NCI-H1436 (cell line): ENCODE measurements around the gene RPL36A.

Experiments
- DNase-seq: peaks from one replicate; lab custom pipeline; 2025; lab: John Stamatoyannopoulos, UW

RPL36A gene

DNA sequence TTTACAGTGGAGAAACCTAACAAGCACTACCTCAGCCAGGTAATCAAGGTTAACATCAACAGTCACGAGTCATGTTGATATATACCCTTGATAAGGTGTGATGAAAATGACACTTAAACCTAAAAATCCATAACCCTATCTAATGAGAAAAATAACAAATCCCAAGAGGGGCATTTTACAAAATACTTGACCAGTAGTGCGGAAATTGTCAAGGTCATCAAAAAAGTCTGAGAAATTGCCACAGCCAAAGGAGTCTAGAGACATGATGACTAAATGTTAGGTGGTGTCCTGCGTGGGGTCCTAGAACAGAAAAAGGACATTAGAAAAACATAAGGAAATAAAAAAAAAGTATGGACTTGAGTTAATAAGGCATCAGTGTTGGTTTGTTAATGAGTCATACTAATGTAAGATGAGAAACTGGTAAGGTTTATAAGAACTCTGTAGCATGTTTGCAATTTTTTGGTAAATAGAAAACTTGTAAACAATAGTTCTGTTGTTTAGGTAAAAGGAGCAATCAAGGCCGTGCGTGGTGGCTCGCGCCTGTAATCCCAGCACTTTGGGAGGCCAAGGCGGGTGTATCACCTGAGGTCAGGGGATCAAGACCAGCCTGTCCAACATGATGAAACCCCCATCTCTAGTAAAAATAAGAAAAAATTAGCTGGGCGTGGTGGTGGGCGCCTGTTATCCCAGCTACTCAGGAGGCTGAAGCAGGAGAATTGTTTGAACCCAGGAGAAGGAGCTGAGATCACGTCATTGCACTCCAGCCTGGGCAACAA lies 2.9 kb downstream of the RPL36A start:
- DNase-seq: no peak

DNA sequence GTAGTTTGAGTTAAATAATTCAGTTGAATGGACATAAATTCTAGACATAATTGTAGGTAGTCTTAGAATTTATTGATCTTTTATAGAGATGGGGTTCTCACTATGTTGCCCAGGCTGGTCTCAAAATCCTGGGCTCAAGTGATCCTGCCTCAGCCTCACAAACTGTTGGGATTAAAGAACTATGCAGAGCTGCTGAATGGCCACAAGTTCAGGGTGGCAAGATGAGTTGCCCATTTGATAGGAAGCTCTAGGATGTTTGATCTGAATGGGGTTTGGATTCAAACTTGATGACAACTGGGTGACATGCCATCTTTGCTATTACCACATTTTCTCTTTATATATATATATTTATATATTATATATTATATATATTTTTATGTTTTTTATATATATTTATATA lies 3.6 kb downstream of the RPL36A start:
- DNase-seq: no peak

DNA sequence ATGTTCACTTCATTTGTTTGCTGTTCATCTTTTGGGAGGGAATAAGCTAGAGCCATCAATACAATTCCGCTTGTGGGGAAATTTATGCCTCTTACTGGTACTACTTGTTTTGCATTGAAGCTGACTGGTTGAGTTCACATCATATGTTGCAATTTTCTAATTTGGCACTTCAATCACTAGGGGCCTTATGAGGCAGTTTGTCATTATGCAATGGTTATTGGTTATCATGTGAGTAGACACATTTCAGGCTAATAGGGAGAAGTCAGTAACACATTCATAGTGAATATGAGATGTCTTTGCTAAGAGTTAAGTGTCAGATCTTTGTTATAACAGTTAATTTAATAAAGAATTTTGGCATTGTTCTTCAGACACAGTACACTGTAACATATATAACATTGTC lies 5.0 kb downstream of the RPL36A start:
- no peak for DNase-seq

DNA sequence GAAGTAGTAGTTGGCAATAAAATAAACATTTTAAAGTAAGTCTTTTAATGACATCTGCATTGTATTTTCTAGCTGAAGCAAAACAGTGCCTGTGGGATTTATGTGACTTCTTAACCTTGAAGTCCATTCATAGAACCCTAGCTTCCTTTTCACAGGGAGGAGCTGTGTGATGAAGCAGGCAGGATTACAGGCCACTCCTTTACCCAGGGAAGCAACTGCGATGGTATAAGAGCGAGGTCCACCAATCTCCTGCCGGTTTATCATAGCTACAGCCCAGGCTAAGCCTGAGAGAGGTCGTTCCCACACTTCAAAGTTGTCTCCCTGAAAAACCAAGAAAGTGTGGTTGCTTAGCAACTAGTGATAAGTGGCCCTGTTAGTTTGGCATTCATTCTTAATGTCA lies 7.0 kb downstream of the RPL36A start:
- DNase-seq: no peak

DNA sequence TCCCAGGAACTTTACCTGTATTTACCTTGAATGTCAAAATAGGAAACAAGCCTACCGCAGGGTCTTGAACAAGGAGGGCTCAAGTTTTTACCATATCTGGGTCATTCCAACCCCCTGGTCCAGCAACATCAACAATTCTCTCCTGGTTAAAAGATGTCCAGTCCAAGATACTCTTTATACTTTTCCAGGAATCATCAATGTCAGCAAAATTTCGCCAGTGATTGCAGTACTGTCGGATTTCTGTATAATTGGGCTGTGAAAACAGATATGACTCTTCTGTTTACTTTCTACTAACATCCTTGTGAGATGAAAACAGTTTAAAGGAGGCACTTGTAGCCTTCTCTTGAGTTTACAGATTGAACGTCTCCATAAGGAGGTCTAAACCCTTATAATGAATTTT lies 7.9 kb downstream of the RPL36A start:
- DNase-seq: no peak

DNA sequence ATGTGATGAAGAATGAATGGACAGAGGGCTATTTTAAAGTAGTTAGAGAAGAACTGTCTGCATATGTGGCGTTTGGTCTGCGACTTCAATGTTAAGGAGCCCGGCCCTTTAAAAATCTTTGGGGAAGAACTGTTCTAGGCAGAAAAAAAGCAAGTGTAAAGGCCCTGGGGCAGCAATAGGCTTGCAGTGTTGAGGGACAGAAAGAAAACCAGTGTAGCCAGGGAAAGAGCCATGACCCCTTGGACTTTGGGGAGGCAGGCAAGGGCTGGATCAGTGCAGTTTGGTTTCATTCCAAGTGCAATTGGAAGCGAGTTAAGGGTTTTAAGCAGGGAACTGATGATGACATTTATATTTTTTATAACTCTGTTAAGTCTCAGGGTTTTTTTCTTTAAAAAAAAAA lies 9.0 kb downstream of the RPL36A start:
- DNase-seq: no peak

DNA sequence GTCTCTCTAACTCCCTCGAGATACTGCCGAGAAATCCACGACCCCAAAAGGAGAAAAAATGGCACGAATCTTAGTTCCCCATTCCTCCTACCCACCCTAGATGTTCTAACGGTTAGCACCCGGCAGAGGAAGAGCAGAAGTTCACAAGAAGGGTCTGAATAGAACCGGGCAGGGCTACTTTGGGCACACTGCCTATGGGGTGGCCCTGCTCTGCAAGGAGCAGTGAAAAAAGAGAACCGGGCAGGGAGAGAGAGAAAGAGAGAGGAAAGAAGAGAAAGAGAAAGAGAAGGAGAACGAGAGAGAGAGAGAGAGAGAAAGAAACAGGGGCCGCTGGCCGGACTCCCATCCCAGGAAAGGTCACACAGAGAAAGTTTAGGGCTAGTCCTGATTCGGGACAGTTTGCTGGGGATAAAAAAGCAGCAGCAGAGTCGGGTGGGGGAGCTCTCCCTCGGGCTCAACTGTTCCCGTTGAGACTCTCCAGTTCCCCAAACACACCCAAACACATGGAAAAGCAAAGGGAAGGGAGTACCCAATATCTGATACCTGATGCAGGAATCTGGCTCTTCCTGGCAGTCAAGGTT lies 16.4 kb downstream of the RPL36A start:
- no peak for DNase-seq

DNA sequence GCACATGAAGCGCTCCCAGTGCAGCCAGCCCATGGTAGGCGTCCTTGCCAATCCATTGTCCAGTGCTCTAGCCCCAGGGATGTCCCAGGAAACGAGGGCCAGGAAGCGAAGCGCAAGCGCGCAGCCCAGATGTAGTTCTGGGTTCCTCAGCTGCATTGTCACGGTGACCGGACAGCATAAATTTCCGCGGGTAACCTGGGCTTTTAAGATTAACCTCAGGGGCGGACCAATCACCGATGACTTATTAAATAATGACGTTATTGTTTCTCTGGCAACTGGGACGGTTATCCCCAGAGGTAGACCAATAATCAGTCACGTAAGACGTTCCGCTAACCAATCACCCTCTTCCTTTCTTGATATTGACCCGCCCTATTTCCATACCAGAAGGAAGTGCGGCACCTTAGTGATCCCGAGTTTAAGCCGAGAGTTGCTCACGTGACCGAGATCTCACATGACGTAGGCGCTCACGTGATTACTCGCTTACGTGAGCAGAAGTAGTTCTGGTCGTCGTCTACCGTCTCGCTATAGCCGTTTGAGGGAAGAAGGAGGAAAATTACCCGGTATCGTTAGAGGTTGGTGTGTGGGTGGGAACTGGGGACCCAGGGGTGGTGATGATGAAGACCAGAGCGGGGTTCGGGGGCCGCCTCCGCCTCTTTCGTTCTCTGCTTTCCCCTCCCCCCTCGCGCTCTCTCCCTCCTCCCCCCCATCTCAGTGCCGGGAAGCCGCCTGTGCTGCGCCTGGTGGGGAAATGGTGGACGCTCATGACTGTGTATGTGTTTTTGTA lies 17.1 kb downstream of the RPL36A start, which contains the start of the genes GLA and HNRNPH2:
GLA (minus strand) TSS at position 178 of the 784 bp plus-strand sequence; CDS start at position 156, 22 bp downstream.
HNRNPH2 (plus strand) TSS at position 475 of the 784 bp plus-strand sequence. CDS start 3,767 bp downstream, outside the sequence.
- DNase-seq: peak; percentile 99

DNA sequence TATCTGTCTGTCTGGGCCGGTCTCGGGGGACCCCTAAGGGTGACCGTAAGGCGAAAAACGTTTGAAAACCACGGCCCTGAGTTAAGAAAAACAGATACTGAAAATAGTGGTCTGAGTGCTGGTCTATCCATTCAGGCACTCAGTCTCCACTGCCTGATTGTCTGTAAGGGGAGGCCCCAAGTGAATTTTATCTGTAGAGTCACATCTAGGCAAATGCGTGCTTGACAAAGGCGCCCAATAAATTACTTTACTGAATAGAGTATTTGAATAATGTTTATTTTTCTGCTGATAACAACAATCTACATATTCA lies 17.7 kb downstream of the RPL36A start:
- no peak for DNase-seq

DNA sequence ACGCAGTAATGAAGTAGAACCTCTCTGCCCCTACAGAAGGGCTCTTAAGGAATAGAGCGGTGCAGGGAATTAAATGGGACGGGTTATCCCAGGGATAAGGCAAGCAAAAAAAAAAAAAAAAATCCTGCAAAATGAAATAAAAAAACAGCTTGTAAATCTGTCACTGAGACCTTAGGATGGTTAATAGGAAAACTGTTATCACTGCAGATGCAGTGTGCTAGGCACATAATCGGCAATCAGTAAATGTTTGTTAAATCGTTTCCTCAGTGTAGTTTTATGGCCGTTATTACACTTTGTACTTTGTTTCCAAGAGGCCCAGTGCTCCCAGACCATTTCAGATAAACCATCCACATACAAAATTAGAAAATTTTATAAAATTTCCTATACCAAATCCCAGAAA lies 18.2 kb downstream of the RPL36A start:
- no peak for DNase-seq

DNA sequence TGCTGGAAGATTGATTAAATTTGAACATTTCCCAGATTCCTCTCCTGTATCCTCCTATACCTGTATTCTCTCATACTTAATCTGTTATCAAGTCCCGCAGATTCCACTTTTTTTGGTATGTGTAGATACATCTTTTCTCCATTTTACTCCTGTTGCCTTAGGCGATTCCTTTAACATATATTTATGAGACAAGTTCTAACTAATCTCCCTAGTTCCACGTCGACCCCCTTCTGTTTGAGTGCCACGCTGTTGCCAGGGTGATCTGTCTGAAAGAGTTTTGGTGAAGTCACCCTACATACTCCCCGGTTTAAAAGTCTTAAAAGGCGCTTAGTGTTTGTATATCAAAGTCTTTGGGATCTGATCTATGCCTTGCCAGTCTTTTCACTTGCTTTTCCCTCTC lies 19.6 kb downstream of the RPL36A start:
- DNase-seq: no peak

DNA sequence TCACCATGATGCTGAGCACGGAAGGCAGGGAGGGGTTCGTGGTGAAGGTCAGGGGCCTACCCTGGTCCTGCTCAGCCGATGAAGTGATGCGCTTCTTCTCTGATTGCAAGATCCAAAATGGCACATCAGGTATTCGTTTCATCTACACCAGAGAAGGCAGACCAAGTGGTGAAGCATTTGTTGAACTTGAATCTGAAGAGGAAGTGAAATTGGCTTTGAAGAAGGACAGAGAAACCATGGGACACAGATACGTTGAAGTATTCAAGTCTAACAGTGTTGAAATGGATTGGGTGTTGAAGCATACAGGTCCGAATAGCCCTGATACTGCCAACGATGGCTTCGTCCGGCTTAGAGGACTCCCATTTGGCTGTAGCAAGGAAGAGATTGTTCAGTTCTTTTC lies 21.2 kb downstream of the RPL36A start:
- DNase-seq: no peak

DNA sequence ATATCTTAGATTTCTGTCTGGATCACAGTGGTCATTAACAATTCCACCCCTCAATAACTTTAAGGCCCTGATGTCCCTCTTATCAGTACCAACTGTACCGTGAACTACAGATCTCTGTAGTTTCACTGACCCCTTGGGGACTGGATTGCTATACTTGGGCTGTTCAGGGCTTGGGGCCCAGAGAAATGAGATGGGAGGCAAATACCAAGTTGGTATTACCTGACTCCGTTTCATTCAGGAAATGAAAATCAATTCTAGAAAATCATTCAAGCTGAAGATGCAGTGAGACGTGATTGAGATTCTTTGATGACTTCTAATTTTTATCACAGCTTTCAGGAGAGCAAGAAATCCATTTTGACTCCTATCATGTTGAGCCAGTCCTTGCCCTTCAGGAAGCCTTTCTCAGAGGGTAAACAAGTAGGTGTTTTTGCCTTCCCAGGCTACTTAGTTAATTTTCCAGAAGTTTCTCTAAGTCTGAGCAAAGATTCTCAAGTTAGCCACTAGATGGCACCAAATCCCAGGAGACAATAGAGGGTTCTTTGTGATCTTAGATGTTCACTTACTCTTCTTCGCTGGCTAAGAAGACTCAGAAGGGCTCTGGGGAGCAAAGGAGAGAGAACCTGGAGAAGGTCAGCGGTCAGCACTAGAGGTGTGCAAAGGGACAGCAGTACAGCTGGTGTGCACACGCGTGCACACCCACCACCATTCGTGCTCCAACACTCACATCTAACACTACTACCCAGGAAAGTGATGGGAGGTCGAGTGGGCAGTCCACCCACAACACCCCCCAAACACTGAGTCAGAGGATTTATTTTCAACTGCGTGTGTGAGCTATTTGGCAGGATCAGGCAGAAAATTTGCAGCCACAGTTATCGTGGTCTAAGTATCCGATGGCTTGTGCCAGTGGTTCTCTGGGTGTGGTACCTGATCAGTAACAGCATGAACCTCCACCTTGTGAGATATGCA lies 24.7 kb downstream of the RPL36A start:
- peak; percentile 72 for DNase-seq

DNA sequence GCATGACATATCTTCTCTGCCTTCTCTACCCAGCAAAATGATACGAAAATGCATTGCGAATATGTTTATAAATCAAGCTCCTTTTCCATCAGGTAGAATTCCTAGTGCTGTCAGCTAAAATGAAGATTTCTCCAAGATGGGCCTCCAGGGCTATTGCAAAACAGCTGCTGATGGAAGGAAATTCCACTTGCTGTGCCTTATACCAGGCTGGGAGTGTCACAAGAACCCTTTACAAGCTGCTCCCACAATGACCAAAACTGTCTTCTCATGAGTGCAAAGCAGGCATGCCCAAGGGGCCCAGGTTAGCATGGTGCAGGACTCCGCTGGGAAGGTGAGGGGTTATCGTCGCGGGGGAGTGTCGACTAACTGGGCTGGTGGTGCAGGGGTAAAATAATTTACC lies 25.9 kb downstream of the RPL36A start:
- DNase-seq: no peak

DNA sequence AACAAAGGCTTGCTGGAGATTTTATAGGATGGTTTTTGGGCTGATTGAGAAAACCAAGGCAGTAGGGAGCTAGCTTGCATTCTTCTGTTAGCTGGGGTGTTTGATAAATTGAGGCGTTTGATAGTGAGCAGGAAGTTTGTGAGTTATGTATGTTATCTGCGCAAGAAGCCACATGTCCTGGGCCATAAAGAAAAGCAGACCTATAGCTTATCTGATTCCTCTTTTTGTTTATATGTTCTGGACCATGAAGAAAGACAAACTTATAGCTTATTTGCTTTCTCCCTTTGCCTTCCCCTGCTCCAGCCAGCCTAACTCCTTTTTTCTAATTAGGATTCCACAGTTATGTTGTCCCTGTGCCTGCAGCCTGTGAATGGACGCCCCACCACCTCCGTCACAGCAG lies 26.4 kb downstream of the RPL36A start:
- DNase-seq: no peak

DNA sequence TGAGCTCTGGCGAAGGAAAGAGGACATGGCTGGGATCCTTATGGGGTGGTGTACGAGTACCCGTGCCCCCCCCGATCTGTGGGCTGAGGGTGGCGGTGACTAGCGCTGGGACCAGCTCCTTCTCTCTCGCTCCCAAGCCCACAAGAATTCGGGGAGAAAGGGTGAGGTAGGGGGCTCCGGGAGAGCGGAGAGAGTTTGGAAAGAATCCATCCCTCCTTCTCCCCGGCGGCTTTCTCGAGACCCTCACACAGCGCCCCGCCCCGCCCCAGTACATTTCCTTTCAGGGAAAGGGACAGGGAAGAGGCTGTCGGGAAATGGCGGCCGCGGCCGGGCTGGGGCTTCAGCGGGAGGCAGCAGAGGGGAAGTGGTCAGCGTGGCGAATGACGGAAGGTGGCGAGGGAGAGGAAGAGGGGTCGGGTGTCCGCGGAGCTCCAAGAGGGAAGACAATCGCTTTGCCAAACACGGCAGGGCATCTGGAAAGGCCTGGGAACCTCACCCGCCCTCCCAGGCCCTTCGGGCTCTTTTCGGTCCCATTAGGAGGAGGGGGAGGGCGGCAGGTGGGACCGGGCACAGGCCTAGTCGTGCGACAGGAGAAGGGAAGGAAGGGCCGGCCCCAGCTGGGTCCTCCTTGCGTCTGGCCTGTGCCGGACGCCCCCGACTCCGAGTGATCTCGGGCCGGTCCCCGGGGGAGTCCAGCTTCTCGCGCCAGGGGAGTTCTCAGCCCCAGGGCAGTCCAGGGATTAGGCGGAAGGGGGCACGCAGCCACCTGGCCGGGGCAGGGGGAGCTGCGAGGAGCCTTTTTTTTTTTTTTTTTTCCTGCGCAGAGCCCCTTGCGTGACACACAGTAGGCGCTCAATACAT lies 27.4 kb downstream of the RPL36A start:
- DNase-seq: peak; percentile 32

DNA sequence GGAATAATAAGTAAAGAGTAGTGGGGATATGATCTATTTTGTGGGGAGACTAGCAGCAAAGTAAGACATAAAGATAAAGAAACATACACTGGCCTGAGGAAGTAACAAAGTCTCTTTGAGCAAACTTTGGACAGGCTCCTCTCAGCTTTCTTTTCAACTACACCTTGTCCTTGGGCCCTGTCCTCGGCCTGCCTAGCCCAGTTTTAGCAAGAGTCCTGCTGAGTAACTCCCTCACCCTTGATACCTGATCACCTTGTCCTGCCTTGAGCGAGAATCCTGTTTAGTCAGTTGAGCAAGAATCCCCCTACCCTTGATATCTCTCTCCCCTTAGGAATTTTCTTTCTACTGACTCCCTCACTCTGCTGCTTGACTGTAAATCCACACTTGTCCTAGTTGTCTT lies 28.7 kb downstream of the RPL36A start:
- no peak for DNase-seq

DNA sequence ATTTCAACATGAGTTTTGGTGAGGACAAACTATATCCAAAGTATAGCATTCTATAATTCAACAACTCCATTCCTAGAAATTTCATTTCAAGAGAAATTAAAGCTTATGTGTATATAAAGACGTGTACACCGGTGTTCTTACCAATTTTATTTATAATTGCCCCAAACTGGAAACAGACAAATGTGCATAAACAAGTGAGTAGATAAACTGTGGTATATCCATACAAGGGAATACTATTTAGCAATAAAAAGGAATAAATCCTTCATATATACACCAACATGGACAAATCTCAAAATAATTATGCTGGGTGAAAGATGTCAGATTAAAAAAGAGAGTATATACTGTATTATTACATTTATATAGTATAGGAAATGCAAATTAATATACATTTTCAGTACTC lies 37.1 kb downstream of the RPL36A start:
- DNase-seq: no peak

DNA sequence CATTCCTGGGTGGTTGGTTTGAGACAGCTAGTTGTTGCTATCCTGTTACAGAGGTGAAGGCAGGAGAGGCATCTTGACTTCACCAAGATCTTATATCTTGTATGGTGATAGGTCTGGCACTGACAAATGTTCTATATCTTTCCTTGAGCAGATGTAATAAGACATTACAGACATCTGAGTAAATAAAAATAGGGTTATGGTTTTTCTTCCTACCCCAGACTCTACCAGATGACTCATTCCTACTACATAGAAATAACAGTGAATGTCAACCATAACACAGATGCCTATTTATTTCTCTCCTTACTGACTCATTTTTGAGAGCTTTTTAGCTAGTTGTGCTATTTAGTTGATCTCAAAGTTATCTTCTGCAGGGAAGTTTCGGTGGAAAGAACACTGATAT lies 39.1 kb downstream of the RPL36A start:
- DNase-seq: no peak

DNA sequence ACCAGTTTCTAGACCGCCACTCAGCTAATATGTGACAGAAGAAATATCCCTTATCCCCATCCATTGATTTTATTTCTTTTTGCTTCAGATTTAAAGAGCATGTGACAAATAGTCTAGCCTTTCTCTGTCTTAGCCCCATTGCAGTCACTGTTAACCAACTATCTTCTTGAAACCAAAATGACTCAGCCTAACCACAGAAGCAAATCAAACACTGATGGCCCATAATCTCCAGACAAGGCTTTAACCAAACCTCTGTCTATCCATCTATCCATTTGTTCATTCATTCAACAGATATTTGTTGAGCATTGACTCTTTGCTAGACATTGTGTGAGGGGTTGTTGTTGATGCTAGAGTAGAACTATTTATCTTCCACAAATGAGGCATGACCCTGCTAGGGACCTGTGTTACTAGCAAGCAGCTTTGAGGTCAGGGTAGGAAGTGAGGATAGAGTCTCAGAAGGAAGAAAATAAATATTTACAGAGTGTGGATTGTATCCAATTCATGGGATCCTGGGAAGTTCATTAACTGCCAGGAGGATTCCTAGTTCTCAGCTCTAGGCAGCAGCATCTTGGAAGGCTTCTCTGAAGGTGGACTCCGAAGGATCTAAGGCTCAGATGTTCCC lies 39.8 kb downstream of the RPL36A start:
- DNase-seq: no peak

DNA sequence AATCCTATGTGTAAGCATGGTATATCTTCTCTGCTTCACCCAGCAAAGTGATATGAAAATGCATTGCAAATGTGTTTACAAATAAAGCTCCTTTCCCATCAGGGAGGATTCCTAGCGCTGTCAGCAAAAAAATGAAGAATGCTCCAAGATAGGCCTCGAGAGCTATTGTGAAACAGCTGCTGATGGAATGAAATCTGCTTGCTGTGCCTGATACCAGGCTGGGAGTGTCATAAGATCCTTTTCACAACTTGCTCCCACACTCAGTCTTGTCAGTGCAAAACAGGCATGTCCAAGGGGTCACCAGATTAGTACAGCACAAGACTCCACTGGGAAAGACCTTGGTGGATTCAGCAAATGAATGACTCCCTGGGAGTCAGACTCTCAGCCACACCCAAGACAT lies 51.3 kb downstream of the RPL36A start:
- no peak for DNase-seq
